Peyer's patch (tissue), 4 donors: ENCODE results near the gene TSHZ1.

Experiments used
- CTCF ChIP-seq, 6 experiments: fragments of 450-650 bp in 4 of 6; fragments of 200-600 bp in 2 of 6; sonication (generic) in 1 of 6; IDR thresholded peaks; one replicate each; pipeline ENCODE4 v1.5.1; 2017 to 2019; ENCODE audit warnings: antibody characterized with exemption in 6 of 6, mild to moderate bottlenecking in 3 of 6, moderate library complexity in 1 of 6
- POLR2A ChIP-seq, 2 donors: fragments of 450-650 bp; IDR thresholded peaks; one replicate each; pipeline ENCODE4 v1.5.1; 2017; ENCODE audit warnings: antibody characterized with exemption in 2 of 2, mild to moderate bottlenecking in 2 of 2, moderate library complexity in 2 of 2

GRCh38 chr18:75221397-75221796, 10.8 kb downstream of the TSHZ1 start:
- TF ChIP-seq CTCF (IDR thresholded peaks at IDR 0.05) (no peak), POLR2A (IDR thresholded peaks at IDR 0.05) (no peak)
